SK-N-SH (cell line): ENCODE results near the gene TRPT1. TPM values are rescaled to one million over a fixed set of nuclear protein-coding genes. Genes with fewer than 3 reads are reported as not detected.

Source experiments
- CTCF ChIA-PET: fragments of 300-600, 350-600 bp; formaldehyde crosslinking; extraction: SDS; loops from one replicate; lab custom pipeline; 2021; lab: Yijun Ruan, JAX
- POLR2A ChIA-PET: fragments of 350-600 bp; sonication (Branson Sonifier 250); formaldehyde crosslinking; extraction: SDS; loops from one replicate; lab custom pipeline; 2020; ENCODE audit warnings: antibody characterized with exemption, inconsistent platforms; lab: Yijun Ruan, JAX
- DNase-seq: peaks from one replicate; pipeline ENCODE4 v3.0.0; 2012
- H2AFZ ChIP-seq: fragments of 200-600 bp; sonication (generic); 2 replicates; pipeline ENCODE4 v1.8.1; 2016; ENCODE audit warnings: antibody characterized with exemption, mild to moderate bottlenecking, low read depth
- H3F3A ChIP-seq: fragments of 200-600 bp; sonication (generic); replicated peaks from 2 replicates; pipeline ENCODE3; 2016; ENCODE audit warnings: antibody characterized with exemption, mild to moderate bottlenecking; ENCODE audit not compliant: insufficient read depth
- H3K27ac ChIP-seq, 2 experiments: fragments of 200-500 bp in 1 of 2; fragments of 200-600 bp in 1 of 2; sonication (Bioruptor generic) in 1 of 2; sonication (generic), shearing (Covaris generic) in 1 of 2; 2 replicates each; pipeline versions ENCODE4 v1.5.1 to v1.6.1; 2014 to 2016; ENCODE audit warnings: low read depth in 2 of 2, inconsistent platforms in 1 of 2, low read length in 1 of 2, mild to moderate bottlenecking in 1 of 2, mixed read lengths in 1 of 2
- H3K27me3 ChIP-seq: fragments of 200-600 bp; sonication (generic), shearing (Covaris generic); 2 replicates; pipeline ENCODE4 v1.6.1; 2016; ENCODE audit warnings: mixed run types; ENCODE audit not compliant: insufficient read depth
- H3K36me3 ChIP-seq, 2 experiments: fragments of 200-500 bp in 1 of 2; fragments of 200-600 bp in 1 of 2; sonication (Bioruptor generic) in 1 of 2; sonication (generic) in 1 of 2; replicated peaks in 1 of 2; 2 replicates each; pipeline versions ENCODE3 to v1.5.1; 2014 to 2016; ENCODE audit warnings: low read length in 1 of 2, mild to moderate bottlenecking in 1 of 2; ENCODE audit not compliant: insufficient read depth in 2 of 2, control insufficient read depth in 1 of 2
- H3K4me1 ChIP-seq, 2 experiments: fragments of 200-500 bp in 1 of 2; fragments of 200-600 bp in 1 of 2; sonication (Bioruptor generic) in 1 of 2; sonication (generic), shearing (Covaris generic) in 1 of 2; 2 replicates each; pipeline versions ENCODE4 v1.5.1 to v1.6.1; 2014 to 2016; ENCODE audit warnings: low read depth in 1 of 2, low read length in 1 of 2, mixed run types in 1 of 2; ENCODE audit not compliant: insufficient read depth in 2 of 2, control insufficient read depth in 1 of 2
- H3K4me2 ChIP-seq: fragments of 200-600 bp; sonication (generic), shearing (Covaris generic); 2 replicates; pipeline ENCODE4 v1.6.1; 2017; ENCODE audit warnings: mixed run types
- H3K4me3 ChIP-seq, 2 experiments: fragments of 200-500 bp in 1 of 2; fragments of 200-600 bp in 1 of 2; sonication (Bioruptor generic) in 1 of 2; sonication (generic), shearing (Covaris generic) in 1 of 2; 2 replicates each; pipeline versions ENCODE4 v1.5.1 to v1.8.1; 2014 to 2016; ENCODE audit warnings: low read depth in 2 of 2, inconsistent platforms in 1 of 2, low read length in 1 of 2, mild to moderate bottlenecking in 1 of 2, mixed read lengths in 1 of 2, moderate library complexity in 1 of 2
- H3K79me2 ChIP-seq: fragments of 200-600 bp; sonication (generic); 2 replicates; pipeline ENCODE4 v1.8.1; 2017; ENCODE audit warnings: mild to moderate bottlenecking; ENCODE audit not compliant: insufficient read depth
- H3K9ac ChIP-seq: fragments of 200-600 bp; sonication (generic); 2 replicates; pipeline ENCODE4 v1.6.1; 2017; ENCODE audit warnings: mixed run types
- H3K9me2 ChIP-seq: fragments of 200-600 bp; sonication (generic); 2 replicates; pipeline ENCODE4 v1.6.1; 2017; ENCODE audit warnings: mixed run types
- H3K9me3 ChIP-seq: fragments of 200-600 bp; sonication (generic); 2 replicates; pipeline ENCODE4 v1.6.1; 2017; ENCODE audit warnings: mixed run types, mild to moderate bottlenecking, moderate library complexity
- H4K20me1 ChIP-seq: fragments of 200-600 bp; sonication (generic); 2 replicates; pipeline ENCODE4 v1.6.1; 2017; ENCODE audit warnings: mild to moderate bottlenecking, mixed run types; ENCODE audit not compliant: insufficient read depth
- CHD2 ChIP-seq: fragments of 150-350 bp; IDR thresholded peaks from 2 replicates; pipeline ENCODE4 v1.6.1; 2018; ENCODE audit warnings: low read length; ENCODE audit not compliant: partially characterized antibody
- ELF1 ChIP-seq: IDR thresholded peaks from 2 replicates; pipeline ENCODE4 v1.4.0; 2012
- EP300 ChIP-seq, 2 experiments: IDR thresholded peaks; 2 replicates each; pipeline versions ENCODE4 v1.4.0 to v1.6.1; 2012; ENCODE audit warnings: borderline replicate concordance in 1 of 2, low read depth in 1 of 2, low read length in 1 of 2
- EZH2phosphoT487 ChIP-seq: fragments of 200-600 bp; sonication (generic); IDR thresholded peaks from 2 replicates; pipeline ENCODE4 v1.6.1; 2017; ENCODE audit warnings: low read depth, mixed run types, mild to moderate bottlenecking, antibody characterized with exemption, moderate library complexity, borderline replicate concordance
- FOSL2 ChIP-seq: IDR thresholded peaks from 2 replicates; pipeline ENCODE4 v1.4.0; 2012; ENCODE audit warnings: low read depth, mild to moderate bottlenecking, moderate library complexity, borderline replicate concordance
- FOXM1 ChIP-seq: IDR thresholded peaks from 2 replicates; pipeline ENCODE4 v1.4.0; 2012; ENCODE audit warnings: low read depth, mild to moderate bottlenecking
- GATA2 ChIP-seq: sonication (generic); formaldehyde crosslinking; IDR thresholded peaks from 2 replicates; pipeline ENCODE4 v1.5.0; 2020; ENCODE audit warnings: mild to moderate bottlenecking, missing genetic modification reagents
- JUND ChIP-seq: IDR thresholded peaks from 2 replicates; pipeline ENCODE4 v1.4.0; 2012
- MAX ChIP-seq: IDR thresholded peaks from 2 replicates; pipeline ENCODE4 v1.4.0; 2012; ENCODE audit warnings: low read depth
- MEF2A ChIP-seq: IDR thresholded peaks from 2 replicates; pipeline ENCODE4 v1.4.0; 2012; ENCODE audit warnings: low read depth, borderline replicate concordance
- MXI1 ChIP-seq: IDR thresholded peaks from 2 replicates; pipeline ENCODE4 v1.6.1; 2012; ENCODE audit warnings: mild to moderate bottlenecking, low read depth, low read length, improper control_type of control experiment
- NFIC ChIP-seq: IDR thresholded peaks from 2 replicates; pipeline ENCODE4 v1.4.0; 2012; ENCODE audit warnings: borderline replicate concordance
- NRF1 ChIP-seq: IDR thresholded peaks from 2 replicates; pipeline ENCODE4 v1.6.1; 2012; ENCODE audit warnings: low read depth, mild to moderate bottlenecking, low read length
- PBX3 ChIP-seq: IDR thresholded peaks from 2 replicates; pipeline ENCODE4; 2012
- POLR2AphosphoS5 ChIP-seq: IDR thresholded peaks from 2 replicates; pipeline ENCODE4 v1.6.1; 2012; ENCODE audit warnings: low read depth, low read length
- RAD21 ChIP-seq: IDR thresholded peaks from 2 replicates; pipeline ENCODE4 v1.6.1; 2012; ENCODE audit warnings: mild to moderate bottlenecking, low read length
- RCOR1 ChIP-seq: fragments of 150-350 bp; IDR thresholded peaks from 2 replicates; pipeline ENCODE4 v1.6.1; 2017; ENCODE audit warnings: antibody characterized with exemption, low read length
- REST ChIP-seq: IDR thresholded peaks from 2 replicates; pipeline ENCODE4 v1.6.1; 2012; ENCODE audit warnings: mild to moderate bottlenecking, low read depth, low read length, moderate library complexity
- RFX5 ChIP-seq: IDR thresholded peaks from 2 replicates; pipeline ENCODE4 v1.6.1; 2012; ENCODE audit warnings: mild to moderate bottlenecking, improper control_type of control experiment, low read length
- RXRA ChIP-seq: IDR thresholded peaks from 2 replicates; pipeline ENCODE4 v1.4.0; 2012; ENCODE audit warnings: low read depth, mild to moderate bottlenecking, borderline replicate concordance
- SIN3A ChIP-seq: IDR thresholded peaks from 2 replicates; pipeline ENCODE4 v1.6.1; 2012; ENCODE audit warnings: low read depth, mild to moderate bottlenecking, low read length, moderate library complexity, borderline replicate concordance
- TAF1 ChIP-seq: IDR thresholded peaks from 2 replicates; pipeline ENCODE4 v1.6.1; 2012; ENCODE audit warnings: low read depth, mild to moderate bottlenecking, low read length, moderate library complexity, borderline replicate concordance
- USF1 ChIP-seq: IDR thresholded peaks from 2 replicates; pipeline ENCODE4 v1.4.0; 2012; ENCODE audit warnings: low read depth, borderline replicate concordance
- USF2 ChIP-seq: fragments of 150-350 bp; IDR thresholded peaks from 2 replicates; pipeline ENCODE4 v1.6.1; 2017; ENCODE audit warnings: antibody characterized with exemption, low read length, low read depth, borderline replicate concordance
- ZBTB33 ChIP-seq: IDR thresholded peaks from 2 replicates; pipeline ENCODE4 v1.4.0; 2012; ENCODE audit warnings: low read depth, borderline replicate concordance
- WGBS: methylation state at CpG from one replicate; pipeline ENCODE4 v1.1.6; 2017; ENCODE audit warnings: low lambda C conversion rate; 5-methylcytosine and 5-hydroxymethylcytosine counted together
- polyA plus RNA-seq, 3 experiments: library from polyadenylated mRNA; depleted of rRNA; stranded (reverse); fragments of >200 nt; gene quantifications; 2 replicates each; pipeline ENCODE4 v1.2.3, GENCODE V29; 2012

The TRPT1 gene
- polyA plus RNA-seq, 1 of the 3 experiments (the other 2 are of a cell fraction), result 62.4 TPM

- WGBS, result 0% methylated on average over 5 of the region's 6 CpGs
- Histone ChIP-seq H3K9ac (peak overlapping the region; percentile 72; the same call in 1 of the 2 replicates), H3K79me2 (peaks cover 48% of the 10 kb centered on the region), H3K4me1 (peaks cover 10 to 39% of the 10 kb centered on the region in 2 experiments; a peak in 2 of 4 replicates), H3K4me2 (peak overlapping the region; percentile 77), H3K27ac (peak overlapping the region; percentile 63 to 89), H3K27me3 (no peaks in the 10 kb centered on the region), H3F3A (peaks cover 13% of the 10 kb centered on the region), H4K20me1 (no peaks in the 10 kb centered on the region), H3K4me3 (peak overlapping the region; percentile 75 to 98), H2AFZ (no peak overlapping the region), H3K9me2 (no peaks in the 10 kb centered on the region), H3K36me3 (peaks cover 10 to 14% of the 10 kb centered on the region in 2 experiments), H3K9me3 (no peaks in the 10 kb centered on the region)
- no peak for DNase-seq
- CTCF ChIA-PET, result interaction anchor here (1.0 to 3.4 kb wide), 6 partner anchors 15 to 1084 kb away, joined by 3 to 20 read pairs (median 8); partner anchors contain the start of genes DNAJC4 and ESRRA
- POLR2A ChIA-PET, result interaction anchor here (1.0 to 12.4 kb wide), 7 partner anchors 18 to 64 kb away, joined by 3 to 112 read pairs (median 3); partner anchors contain the start of gene ESRRA
- TF ChIP-seq PBX3, result peak; percentile 26
- TF ChIP-seq USF1, result no peak
- TF ChIP-seq POLR2AphosphoS5, result no peak; the same call in 1 of the 2 replicates
- TF ChIP-seq RCOR1, result no peak
- TF ChIP-seq FOXM1, result no peak
- TF ChIP-seq SIN3A, result no peak
- no peak for TF ChIP-seq RAD21
- no peak for TF ChIP-seq TAF1
- no peak for TF ChIP-seq CHD2
- TF ChIP-seq EZH2phosphoT487, result no peak
- TF ChIP-seq REST, result no peak
- 0 out of 2 replicates have a peak, but pooled peaks have one; percentile 16 for TF ChIP-seq NFIC
- TF ChIP-seq USF2, result no peak
- peak in 1 of 2 experiments; percentile 32; a peak in 1 of 4 replicates for TF ChIP-seq EP300 (IDR thresholded peaks at IDR 0.05; ENCODE audit: borderline replicate concordance in 1 of 2, low read depth in 1 of 2, low read length in 1 of 2)
- TF ChIP-seq ELF1, result no peak
- no peak for TF ChIP-seq JUND
- no peak for TF ChIP-seq GATA2 (CRISPR knock-in tag)
- TF ChIP-seq RXRA, result no peak
- TF ChIP-seq ZBTB33, result no peak
- no peak; the same call in 1 of the 2 replicates for TF ChIP-seq MXI1
- no peak for TF ChIP-seq FOSL2
- no peak for TF ChIP-seq RFX5
- no peak for TF ChIP-seq MEF2A
- no peak for TF ChIP-seq NRF1
- no peak for TF ChIP-seq MAX
Observed at GRCh38 chr11:64245401-64245796, 19.4 kb upstream of the TRPT1 start.
